GM19395 (cell line): Measurements from ENCODE around the gene PIKFYVE.
A peak's percentile ranks its signal among the peaks of the same experiment; 100 is the strongest.
"Not testable (repeated sequence)": the region's sequence is repeated elsewhere in the genome, so short reads cannot be mapped to it uniquely, and the experiment has no call there.

Source experiments
- ATAC-seq: cut with Tn5 transposase; IDR thresholded peaks from one replicate; pipeline ENCODE4 v1.9.1; 2021; ENCODE audit warnings: mild to moderate bottlenecking, moderate library complexity; ENCODE audit not compliant: unreplicated experiment

PIKFYVE gene

GRCh38 chr2:208254871-208255556, 11.0 kb upstream of the PIKFYVE start, which contains the start of gene IDH1:
Gene IDH1, minus strand, starts transcription at chr2:208255071. Its CDS starts 3,520 bp downstream, at chr2:208251551.
- peak; percentile 74 for ATAC-seq

GRCh38 chr2:208255557-208256106, 10.4 kb upstream of the PIKFYVE start:
- ATAC-seq, result peak; percentile 28

- no peak for ATAC-seq
Observed at GRCh38 chr2:208256192-208256782, 9.8 kb upstream of the PIKFYVE start.

- not testable (repeated sequence) for ATAC-seq
Observed at GRCh38 chr2:208256849-208257813, 8.9 kb upstream of the PIKFYVE start.

- ATAC-seq, result peak; percentile 65
Observed at GRCh38 chr2:208265371-208265800, 669 bp upstream of the PIKFYVE start.

GRCh38 chr2:208266553-208266893, 468 bp downstream of the PIKFYVE start:
- peak; percentile 28 for ATAC-seq

- no peak for ATAC-seq
Observed at GRCh38 chr2:208266936-208267335, 881 bp downstream of the PIKFYVE start.

GRCh38 chr2:208267526-208267925, 1.5 kb downstream of the PIKFYVE start:
- ATAC-seq, result not testable (repeated sequence)

- ATAC-seq, result no peak
Observed at GRCh38 chr2:208268156-208268952, 2.3 kb downstream of the PIKFYVE start.

GRCh38 chr2:208269091-208269490, 3.0 kb downstream of the PIKFYVE start:
- no peak for ATAC-seq

- ATAC-seq, result no peak
Observed at GRCh38 chr2:208274748-208275147, 8.7 kb downstream of the PIKFYVE start.

- no peak for ATAC-seq
Observed at GRCh38 chr2:208278549-208278948, 12.5 kb downstream of the PIKFYVE start.

GRCh38 chr2:208279236-208279635, 13.2 kb downstream of the PIKFYVE start:
- ATAC-seq, result no peak

GRCh38 chr2:208280234-208280633, 14.2 kb downstream of the PIKFYVE start:
- ATAC-seq, result no peak

GRCh38 chr2:208280933-208281332, 14.9 kb downstream of the PIKFYVE start:
- no peak for ATAC-seq

GRCh38 chr2:208285853-208286252, 19.8 kb downstream of the PIKFYVE start:
- ATAC-seq, result no peak

GRCh38 chr2:208294482-208295024, 28.5 kb downstream of the PIKFYVE start:
- ATAC-seq, result no peak

GRCh38 chr2:208295834-208296233, 29.8 kb downstream of the PIKFYVE start:
- ATAC-seq, result no peak

GRCh38 chr2:208296610-208297009, 30.6 kb downstream of the PIKFYVE start:
- no peak for ATAC-seq

GRCh38 chr2:208297961-208298360, 31.9 kb downstream of the PIKFYVE start:
- ATAC-seq, result no peak
